A673 (cell line): Measurements from ENCODE around the gene APOA1. TPM values are rescaled to one million over a fixed set of nuclear protein-coding genes. Genes with fewer than 3 reads are reported as not detected.

Experiments used
- BruUV-seq: library from RNA; stranded (reverse); fragments of 400-500 nt; replicated peaks from 2 replicates; lab custom pipeline; 2021; lab: Mats Ljungman, UMichigan
- CTCF ChIA-PET: fragments of 300-600 bp; sonication (Branson Sonifier 250); formaldehyde crosslinking; loops from one replicate; lab custom pipeline; 2022; ENCODE audit warnings: antibody characterized with exemption; lab: Charles Lee
- POLR2A ChIA-PET: fragments of 300-600 bp; sonication (Branson Sonifier 250); formaldehyde crosslinking; loops from one replicate; lab custom pipeline; 2022; ENCODE audit warnings: antibody characterized with exemption; ENCODE audit not compliant: low non-redundant PET; lab: Charles Lee
- DNase-seq: peaks from one replicate; pipeline ENCODE4 v3.0.0-alpha.2; 2015; ENCODE audit warnings: low spot score
- H3K27ac ChIP-seq: fragments of 200-600 bp; sonication (generic); 2 replicates; pipeline ENCODE4 v1.5.1; 2016; ENCODE audit warnings: mixed run types, low read depth, mild to moderate bottlenecking, mixed read lengths, antibody characterized with exemption, low read length; ENCODE audit not compliant: poor library complexity, severe bottlenecking
- H3K27me3 ChIP-seq: fragments of 200-600 bp; sonication (generic); replicated peaks from 2 replicates; pipeline ENCODE4 v1.6.1; 2017; ENCODE audit warnings: mixed run types, low read depth, mild to moderate bottlenecking, mixed read lengths, antibody characterized with exemption, low read length; ENCODE audit not compliant: insufficient read depth, poor library complexity
- H3K36me3 ChIP-seq: fragments of 200-600 bp; sonication (generic); 2 replicates; pipeline ENCODE4 v1.6.1; 2016; ENCODE audit warnings: mixed run types, mild to moderate bottlenecking, mixed read lengths, antibody characterized with exemption, low read length; ENCODE audit not compliant: insufficient read depth, poor library complexity, severe bottlenecking
- H3K4me1 ChIP-seq: fragments of 200-600 bp; sonication (generic); 2 replicates; pipeline ENCODE4 v1.6.1; 2017; ENCODE audit warnings: mixed run types, mild to moderate bottlenecking, mixed read lengths, antibody characterized with exemption, low read length; ENCODE audit not compliant: insufficient read depth, poor library complexity, severe bottlenecking
- H3K4me3 ChIP-seq: fragments of 200-600 bp; sonication (generic); 2 replicates; pipeline ENCODE4 v1.5.1; 2016; ENCODE audit warnings: low read depth, mixed run types, mild to moderate bottlenecking, mixed read lengths, low read length; ENCODE audit not compliant: poor library complexity, severe bottlenecking
- H3K9me3 ChIP-seq: fragments of 200-600 bp; sonication (generic); 2 replicates; pipeline ENCODE4 v1.6.1; 2016; ENCODE audit warnings: mixed run types, low read depth, mild to moderate bottlenecking, mixed read lengths, antibody characterized with exemption, low read length; ENCODE audit not compliant: poor library complexity, severe bottlenecking
- CTCF ChIP-seq: fragments of 300-800, 200-600 bp; sonication (generic); conservative IDR thresholded peaks from 2 replicates; pipeline ENCODE4 v1.5.1; 2017; ENCODE audit warnings: low read depth, mild to moderate bottlenecking, antibody characterized with exemption, low read length, moderate library complexity, mixed read lengths
- EZH2 ChIP-seq: fragments of 200-600 bp; sonication (generic); IDR thresholded peaks from 2 replicates; pipeline ENCODE4 v1.6.1; 2017; ENCODE audit warnings: borderline replicate concordance, low read depth, mild to moderate bottlenecking, mixed read lengths, antibody characterized with exemption, low read length; ENCODE audit not compliant: poor library complexity, severe bottlenecking
- intact Hi-C: fragments of 100-400 bp; cut with micrococcal nuclease; formaldehyde crosslinking; loops from one replicate; pipeline ENCODE4 v1.10.0; 2022; ENCODE audit not compliant: unreplicated experiment
- total RNA-seq: library from RNA; stranded (reverse); gene quantifications from 2 replicates; pipeline ENCODE4 v1.2.3, GENCODE V29; 2021

Gene APOA1
- total RNA-seq, 1 experiment from 2014 or later = 0.43 TPM

GRCh38 chr11:116871248-116871647, 33.8 kb upstream of the APOA1 start:
- peaks cover 67% of the 10 kb centered on the region for H3K36me3 ChIP-seq
- ChIA-PET CTCF (no interaction called here), POLR2A (interaction anchor here (0.6 kb wide), 1 partner anchor 245 kb away, joined by 4 read pairs; no protein-coding TSS in a partner anchor)
- BruUV-seq = no TSS peak
- intact Hi-C loops = no loop called here
- H3K4me3 ChIP-seq = no peak overlapping the region
- H3K9me3 ChIP-seq = no peaks in the 10 kb centered on the region
- no peak for DNase-seq
- peaks cover under 1% of the 10 kb centered on the region for H3K4me1 ChIP-seq
- no peak overlapping the region for H3K27ac ChIP-seq
- TF ChIP-seq CTCF (no peak), EZH2 (no peak)
- no peaks in the 10 kb centered on the region for H3K27me3 ChIP-seq

- TF ChIP-seq CTCF (no peak), EZH2 (no peak)
- no peak overlapping the region for H3K4me3 ChIP-seq
- ChIA-PET POLR2A (no interaction called here), CTCF (no interaction called here)
- no peak for DNase-seq
- no peak overlapping the region for H3K27ac ChIP-seq
- intact Hi-C loops = no loop called here
- H3K4me1 ChIP-seq = peaks cover 7% of the 10 kb centered on the region
- BruUV-seq = no TSS peak
- H3K9me3 ChIP-seq = no peaks in the 10 kb centered on the region
- no peaks in the 10 kb centered on the region for H3K27me3 ChIP-seq
- H3K36me3 ChIP-seq = peaks cover 61% of the 10 kb centered on the region
Observed at GRCh38 chr11:116870054-116870453, 32.6 kb upstream of the APOA1 start.

DNA sequence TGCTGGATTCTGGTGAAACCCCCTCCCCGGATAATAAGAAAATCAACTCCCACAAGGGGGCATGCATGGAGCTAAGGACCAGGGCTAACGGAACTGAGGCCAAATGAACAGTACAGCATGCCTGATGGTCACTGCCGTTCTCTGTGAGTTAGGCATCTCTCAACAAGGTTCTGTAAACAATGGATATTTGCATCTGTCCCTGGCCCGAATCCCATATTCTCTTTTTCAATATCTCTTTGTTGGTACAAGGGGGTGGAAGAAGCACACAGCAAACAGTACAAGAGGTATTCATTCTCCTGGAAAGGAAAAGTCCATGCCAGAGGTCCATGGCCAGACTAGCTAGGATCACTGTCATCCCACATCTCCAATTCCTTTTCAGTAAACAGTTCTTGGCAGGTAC, 32.2 kb upstream of the APOA1 start:
- peaks cover 7% of the 10 kb centered on the region for H3K4me1 ChIP-seq
- no peaks in the 10 kb centered on the region for H3K9me3 ChIP-seq
- H3K27me3 ChIP-seq = no peaks in the 10 kb centered on the region
- POLR2A ChIA-PET = no interaction called here
- no peak for TF ChIP-seq EZH2
- TF ChIP-seq CTCF = no peak
- intact Hi-C loops = no loop called here
- DNase-seq = no peak
- CTCF ChIA-PET = no interaction called here
- H3K27ac ChIP-seq = no peak overlapping the region
- no TSS peak for BruUV-seq
- H3K36me3 ChIP-seq = peaks cover 61% of the 10 kb centered on the region
- H3K4me3 ChIP-seq = no peak overlapping the region
